Measurements from ENCODE around the gene KCNJ15. TPM values are rescaled to one million over a fixed set of nuclear protein-coding genes. Genes with fewer than 3 reads are reported as not detected.
"Not testable (repeated sequence)": the region's sequence is repeated elsewhere in the genome, so short reads cannot be mapped to it uniquely, and the experiment has no call there.

Gene KCNJ15
- total and polyA plus RNA-seq, 2 of the 4 experiments (the other 2 are of a cell fraction), result under 0.01 to 0.07 TPM

GRCh38 chr21:38247054-38247453 lies 9.7 kb upstream of the KCNJ15 start:
- H3K4me3 ChIP-seq (ENCODE audit: insufficient read depth, low read depth, low read length); H3K4me2 ChIP-seq (ENCODE audit: low read depth, low read length); H2AK5ac ChIP-seq (ENCODE audit: low read depth, low read length); H3K9me3 ChIP-seq (ENCODE audit: control insufficient read depth, insufficient read depth, low read length); H2AFZ ChIP-seq (replicated peaks; ENCODE audit: low read length, poor library complexity); H3K4ac ChIP-seq (ENCODE audit: low read depth, low read length); H3K36me3 ChIP-seq (ENCODE audit: control insufficient read depth, insufficient read depth, low read length); H3K14ac ChIP-seq (replicated peaks; ENCODE audit: low read depth, low read length); BruUV-seq (replicated peaks); H4K91ac ChIP-seq (ENCODE audit: insufficient read depth, low read depth, low read length); in situ Hi-C loops (cut with MboI; ENCODE audit: low sequenced_read_pairs); POLR2A ChIA-PET (ENCODE audit: unreplicated experiment); H3K27ac ChIP-seq (ENCODE audit: insufficient read depth, low read length); H3K4me1 ChIP-seq (ENCODE audit: control insufficient read depth, insufficient read depth, low read length); H3K56ac ChIP-seq (ENCODE audit: extremely low read depth, insufficient read depth, low read length); ATAC-seq (ENCODE audit: low read depth); H2BK20ac ChIP-seq (ENCODE audit: low read depth, low read length); H2BK120ac ChIP-seq (ENCODE audit: low read depth, low read length); H3K9ac ChIP-seq (ENCODE audit: low read depth, low read length); H2AK9ac ChIP-seq (replicated peaks; ENCODE audit: low read depth, low read length, poor library complexity); H4K20me1 ChIP-seq (ENCODE audit: insufficient read depth, low read length); H2BK15ac ChIP-seq (ENCODE audit: low read depth, low read length); H3K9me1 ChIP-seq (ENCODE audit: insufficient read depth, low read length); intact Hi-C loops (cut with micrococcal nuclease); H4K5ac ChIP-seq (ENCODE audit: low read depth, low read length); CTCF ChIA-PET; DNase-seq; H3K23ac ChIP-seq (ENCODE audit: low read depth, low read length); H3K18ac ChIP-seq (ENCODE audit: low read depth, low read length); H3K79me1 ChIP-seq (ENCODE audit: low read depth in 1 of 2, low read length in 2 of 2); dilution Hi-C loops (cut with HindIII; ENCODE audit: low sequenced_read_pairs, unreplicated experiment); H3K27me3 ChIP-seq (ENCODE audit: control insufficient read depth, insufficient read depth, low read length); H4K8ac ChIP-seq (ENCODE audit: low read depth in 2 of 2, low read length in 2 of 2): not testable (repeated sequence)
- H2BK5ac ChIP-seq (ENCODE audit: low read depth, low read length, poor library complexity, severe bottlenecking), result peak overlapping the region; percentile 18
- 71 to 100% methylated on average over 1 to 2 of the region's 2 CpGs for WGBS, 2 experiments (ENCODE audit: extremely low coverage in 2 of 2, insufficient read length in 1 of 2)

All from IMR-90 (cell line).